K562 (cell line): ENCODE results near the gene TECPR2.

Experiments used
- CTCF ChIP-seq, 3 experiments: IDR thresholded peaks in 2 of 3; conservative IDR thresholded peaks in 1 of 3; 2 replicates each; pipeline ENCODE4 v1.5.1; 2011 to 2012; ENCODE audit warnings: low read length in 3 of 3, mild to moderate bottlenecking in 3 of 3, control low read depth in 2 of 3, improper control_type of control experiment in 1 of 3, inconsistent platforms in 1 of 3, low read depth in 1 of 3, mixed read lengths in 1 of 3, moderate library complexity in 1 of 3; ENCODE audit not compliant: insufficient read depth in 2 of 3
- ERF ChIP-seq: fragments of 450-650 bp; formaldehyde crosslinking; IDR thresholded peaks from 2 replicates; pipeline ENCODE4 v1.4.0; 2020; ENCODE audit warnings: mild to moderate bottlenecking, mixed read lengths
- JUN ChIP-seq, 2 experiments: sonication (generic) in 1 of 2; formaldehyde crosslinking in 1 of 2; IDR thresholded peaks; 2 replicates each; pipeline versions ENCODE4 v1.6.1 to v1.8.0; 2012 to 2022; ENCODE audit warnings: borderline replicate concordance in 2 of 2, mild to moderate bottlenecking in 2 of 2, improper control_type of control experiment in 1 of 2, low read depth in 1 of 2, low read length in 1 of 2, missing genetic modification reagents in 1 of 2
- KAT8 ChIP-seq: fragments of 450-650 bp; IDR thresholded peaks from 2 replicates; pipeline ENCODE4 v1.6.1; 2016; ENCODE audit warnings: low read depth, mild to moderate bottlenecking
- REST ChIP-seq, 2 experiments: fragments of 450-650 bp; formaldehyde crosslinking in 1 of 2; IDR thresholded peaks; 2 replicates each; pipeline versions ENCODE4 v1.4.0 to v1.6.1; 2014 to 2020; ENCODE audit warnings: mild to moderate bottlenecking in 2 of 2, borderline replicate concordance in 1 of 2, low read depth in 1 of 2
- SIN3A ChIP-seq, 2 experiments: fragments of 150-350 bp in 1 of 2; IDR thresholded peaks; 2 replicates each; pipeline ENCODE4 v1.6.1; 2011 to 2016; ENCODE audit warnings: borderline replicate concordance in 2 of 2, low read depth in 2 of 2, low read length in 2 of 2, mild to moderate bottlenecking in 2 of 2, moderate library complexity in 2 of 2; ENCODE audit not compliant: control insufficient read depth in 1 of 2
- TRIM24 ChIP-seq, 2 experiments: fragments of 450-650 bp; IDR thresholded peaks; 2 replicates each; pipeline ENCODE4 v1.6.1; 2016
- ZC3H8 ChIP-seq: fragments of 450-650 bp; IDR thresholded peaks from 2 replicates; pipeline ENCODE4 v1.6.1; 2017
- ZNF23 ChIP-seq: fragments of 250-450 bp; sonication (Bioruptor Pico); IDR thresholded peaks from 2 replicates; pipeline ENCODE4 v1.4.0; 2020; ENCODE audit warnings: mild to moderate bottlenecking

DNA sequence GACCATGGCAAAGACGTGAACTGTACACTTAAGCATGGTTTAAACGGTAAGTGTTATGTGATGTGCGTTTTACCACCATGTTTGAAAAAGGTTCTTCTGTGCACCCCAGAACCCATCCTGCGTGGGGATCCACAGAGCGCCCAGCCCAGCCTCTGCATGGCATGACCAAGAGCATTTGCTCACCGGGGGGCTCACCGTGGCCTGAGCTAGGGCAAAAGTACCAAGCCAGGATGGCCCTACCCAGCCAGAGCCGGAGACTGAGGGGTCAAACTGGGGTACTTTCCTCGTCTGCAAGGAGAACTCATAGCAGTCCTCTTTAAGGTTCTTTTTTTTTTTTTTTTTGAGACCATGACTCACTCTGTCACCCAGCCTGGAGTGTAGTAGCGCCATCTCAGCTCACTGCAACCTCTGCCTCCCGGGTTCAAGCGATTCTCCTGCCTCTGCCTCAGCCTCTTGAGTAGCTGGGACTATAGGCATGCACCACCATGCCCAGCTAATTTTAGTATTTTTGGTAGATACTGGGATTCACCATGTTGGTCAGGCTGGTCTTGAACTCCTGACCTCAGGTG, 163.3 kb downstream of the TECPR2 start:
- TF ChIP-seq CTCF (IDR thresholded peaks at IDR 0.05 in 2 of 3, conservative IDR thresholded peaks at IDR 0.05 in 1 of 3; ENCODE audit: insufficient read depth in 2 of 3, low read depth in 1 of 3, low read length in 3 of 3) = no peak
- no peak for TF ChIP-seq TRIM24 (IDR thresholded peaks at IDR 0.05)
- no peak for TF ChIP-seq ZNF23 (CRISPR knock-in tag)
- TF ChIP-seq JUN (IDR thresholded peaks at IDR 0.05; ENCODE audit: borderline replicate concordance, low read depth, low read length) = no peak
- TF ChIP-seq JUN (CRISPR knock-in tag; IDR thresholded peaks at IDR 0.05; ENCODE audit: borderline replicate concordance) = no peak
- no peak for TF ChIP-seq ZC3H8
- TF ChIP-seq ERF = no peak
- no peak for TF ChIP-seq KAT8
- TF ChIP-seq SIN3A (IDR thresholded peaks at IDR 0.05; ENCODE audit: borderline replicate concordance in 2 of 2, control insufficient read depth in 1 of 2, low read depth in 2 of 2, low read length in 2 of 2) = no peak
- no peak for TF ChIP-seq REST (IDR thresholded peaks at IDR 0.05; ENCODE audit: borderline replicate concordance)
- TF ChIP-seq REST (CRISPR knock-in tag; IDR thresholded peaks at IDR 0.05; ENCODE audit: low read depth) = no peak
